K562 (cell line): ENCODE data around the gene VAT1L.

Experiments
- GATA2 ChIP-seq: sonication (generic); formaldehyde crosslinking; IDR thresholded peaks from 2 replicates; pipeline ENCODE4 v1.4.0; 2020; ENCODE audit warnings: mild to moderate bottlenecking, missing genetic modification reagents
- MTA1 ChIP-seq: fragments of 450-650 bp; IDR thresholded peaks from 2 replicates; pipeline ENCODE4 v1.6.1; 2017; ENCODE audit warnings: borderline replicate concordance
- MXI1 ChIP-seq: IDR thresholded peaks from 2 replicates; pipeline ENCODE4 v1.6.1; 2011; ENCODE audit warnings: low read depth, mild to moderate bottlenecking, improper control_type of control experiment, low read length
- SMARCC2 ChIP-seq: fragments of 450-650 bp; IDR thresholded peaks from 2 replicates; pipeline ENCODE4 v1.6.1; 2017; ENCODE audit warnings: antibody characterized with exemption, moderate library complexity, mild to moderate bottlenecking, low read depth
- TF ChIP-seq, protein P1 (sequence below): fragments of 250-450 bp; sonication (Bioruptor Pico); IDR thresholded peaks from 2 replicates; pipeline ENCODE4 v1.4.0; 2020; ENCODE audit warnings: mild to moderate bottlenecking, moderate library complexity

DNA sequence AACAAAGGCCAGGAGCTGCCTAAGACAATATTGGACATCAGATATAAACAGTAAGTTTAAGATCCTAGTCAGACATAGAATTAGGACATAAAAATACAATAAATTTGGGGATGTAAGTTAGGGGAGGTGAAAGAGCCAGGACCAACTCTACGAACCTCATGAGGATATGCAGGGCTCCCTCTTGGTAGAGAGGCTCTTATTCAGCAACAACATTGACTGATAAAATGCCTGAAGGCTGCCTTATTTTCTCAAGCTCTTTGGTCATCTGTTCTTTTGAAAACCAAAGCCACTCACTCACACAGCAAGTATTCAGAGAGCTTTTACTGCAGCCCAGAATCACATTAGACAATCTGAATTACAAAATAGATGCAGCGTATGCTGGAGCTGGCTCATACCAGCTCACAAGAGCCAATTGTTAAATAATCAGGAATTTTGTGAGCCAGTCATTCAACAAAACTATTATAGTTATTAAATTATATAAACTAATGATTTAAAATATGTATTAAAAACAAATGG, 125.4 kb downstream of the VAT1L start:
- no peak for TF ChIP-seq MXI1
- TF ChIP-seq, protein P1, sequence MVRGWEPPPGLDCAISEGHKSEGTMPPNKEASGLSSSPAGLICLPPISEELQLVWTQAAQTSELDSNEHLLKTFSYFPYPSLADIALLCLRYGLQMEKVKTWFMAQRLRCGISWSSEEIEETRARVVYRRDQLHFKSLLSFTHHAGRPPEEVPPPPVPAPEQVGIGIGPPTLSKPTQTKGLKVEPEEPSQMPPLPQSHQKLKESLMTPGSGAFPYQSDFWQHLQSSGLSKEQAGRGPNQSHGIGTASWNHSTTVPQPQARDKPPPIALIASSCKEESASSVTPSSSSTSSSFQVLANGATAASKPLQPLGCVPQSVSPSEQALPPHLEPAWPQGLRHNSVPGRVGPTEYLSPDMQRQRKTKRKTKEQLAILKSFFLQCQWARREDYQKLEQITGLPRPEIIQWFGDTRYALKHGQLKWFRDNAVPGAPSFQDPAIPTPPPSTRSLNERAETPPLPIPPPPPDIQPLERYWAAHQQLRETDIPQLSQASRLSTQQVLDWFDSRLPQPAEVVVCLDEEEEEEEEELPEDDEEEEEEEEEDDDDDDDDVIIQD (CRISPR knock-in tag), result no peak
- no peak for TF ChIP-seq SMARCC2
- TF ChIP-seq MTA1, result no peak
- TF ChIP-seq GATA2 (CRISPR knock-in tag), result no peak
